KMS-11 (cell line): ENCODE results near the gene TM4SF1.

ENCODE experiments used
- H2AFZ ChIP-seq: fragments of 200-600 bp; sonication (generic); 2 replicates; pipeline ENCODE4 v1.6.1; 2016; ENCODE audit warnings: antibody characterized with exemption, mixed run types, low read depth
- H3K27ac ChIP-seq: fragments of 200-600 bp; sonication (generic); 2 replicates; pipeline ENCODE4 v1.6.1; 2016; ENCODE audit warnings: mild to moderate bottlenecking, mixed run types
- H3K27me3 ChIP-seq: fragments of 200-600 bp; sonication (generic); 2 replicates; pipeline ENCODE4 v1.6.1; 2017; ENCODE audit warnings: mild to moderate bottlenecking, low read depth, mixed run types, moderate library complexity; ENCODE audit not compliant: insufficient read depth
- H3K36me3 ChIP-seq: fragments of 200-600 bp; sonication (generic); 2 replicates; pipeline ENCODE4 v1.6.1; 2017; ENCODE audit warnings: mild to moderate bottlenecking, mixed run types; ENCODE audit not compliant: insufficient read depth
- H3K4me1 ChIP-seq: fragments of 200-600 bp; sonication (generic); 2 replicates; pipeline ENCODE4 v1.6.1; 2016; ENCODE audit warnings: mild to moderate bottlenecking, low read depth, mixed run types; ENCODE audit not compliant: poor library complexity, severe bottlenecking
- H3K4me2 ChIP-seq: fragments of 200-600 bp; sonication (generic); 2 replicates; pipeline ENCODE4 v1.7.0; 2016; ENCODE audit warnings: mild to moderate bottlenecking, mixed run types
- H3K4me3 ChIP-seq: fragments of 200-600 bp; sonication (generic); IDR thresholded peaks from 2 replicates; pipeline ENCODE4 v1.6.1; 2017; ENCODE audit warnings: low read depth, low read length, mixed read lengths; ENCODE audit not compliant: insufficient read depth
- H3K79me2 ChIP-seq: fragments of 200-600 bp; sonication (generic); 2 replicates; pipeline ENCODE4 v1.6.1; 2016; ENCODE audit warnings: low read depth, mixed run types; ENCODE audit not compliant: insufficient read depth
- H3K9ac ChIP-seq: fragments of 200-600 bp; sonication (generic); 2 replicates; pipeline ENCODE4 v1.6.1; 2016; ENCODE audit warnings: mild to moderate bottlenecking, mixed run types
- H4K20me1 ChIP-seq: fragments of 200-600 bp; sonication (generic); 2 replicates; pipeline ENCODE4 v1.6.1; 2016; ENCODE audit warnings: mild to moderate bottlenecking, mixed run types; ENCODE audit not compliant: insufficient read depth
- TF ChIP-seq, protein P1 (sequence below): fragments of 200-600 bp; sonication (generic); conservative IDR thresholded peaks from 2 replicates; pipeline ENCODE4 v1.6.1; 2017; ENCODE audit warnings: low read depth, mild to moderate bottlenecking, antibody characterized with exemption, low read length, moderate library complexity, mixed read lengths

TM4SF1 gene

DNA sequence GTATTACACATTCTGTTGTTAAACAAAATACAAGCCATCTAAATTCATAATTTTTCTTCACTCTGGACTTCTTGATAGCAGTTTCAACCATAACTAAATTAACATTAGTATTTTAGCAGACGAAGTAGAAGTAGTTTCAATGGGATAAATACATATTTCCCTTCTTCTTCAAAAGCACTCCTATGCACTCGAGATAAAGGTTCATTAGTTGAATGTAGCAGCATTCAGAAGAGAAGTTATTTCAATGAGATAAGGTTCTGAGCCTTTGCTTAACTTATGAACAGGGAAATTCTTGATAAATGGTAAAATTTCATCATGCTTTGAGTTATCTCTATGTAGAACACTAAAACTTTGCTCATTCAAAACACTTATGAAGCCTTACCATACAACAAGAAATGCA, 55.8 kb downstream of the TM4SF1 start:
- Histone ChIP-seq H3K4me3 (no peak overlapping the region), H2AFZ (no peak overlapping the region), H4K20me1 (no peaks in the 10 kb centered on the region), H3K36me3 (no peaks in the 10 kb centered on the region), H3K4me1 (no peaks in the 10 kb centered on the region), H3K79me2 (no peaks in the 10 kb centered on the region), H3K9ac (no peak overlapping the region), H3K4me2 (no peak overlapping the region), H3K27me3 (no peaks in the 10 kb centered on the region), H3K27ac (no peak overlapping the region)
- TF ChIP-seq, protein P1, sequence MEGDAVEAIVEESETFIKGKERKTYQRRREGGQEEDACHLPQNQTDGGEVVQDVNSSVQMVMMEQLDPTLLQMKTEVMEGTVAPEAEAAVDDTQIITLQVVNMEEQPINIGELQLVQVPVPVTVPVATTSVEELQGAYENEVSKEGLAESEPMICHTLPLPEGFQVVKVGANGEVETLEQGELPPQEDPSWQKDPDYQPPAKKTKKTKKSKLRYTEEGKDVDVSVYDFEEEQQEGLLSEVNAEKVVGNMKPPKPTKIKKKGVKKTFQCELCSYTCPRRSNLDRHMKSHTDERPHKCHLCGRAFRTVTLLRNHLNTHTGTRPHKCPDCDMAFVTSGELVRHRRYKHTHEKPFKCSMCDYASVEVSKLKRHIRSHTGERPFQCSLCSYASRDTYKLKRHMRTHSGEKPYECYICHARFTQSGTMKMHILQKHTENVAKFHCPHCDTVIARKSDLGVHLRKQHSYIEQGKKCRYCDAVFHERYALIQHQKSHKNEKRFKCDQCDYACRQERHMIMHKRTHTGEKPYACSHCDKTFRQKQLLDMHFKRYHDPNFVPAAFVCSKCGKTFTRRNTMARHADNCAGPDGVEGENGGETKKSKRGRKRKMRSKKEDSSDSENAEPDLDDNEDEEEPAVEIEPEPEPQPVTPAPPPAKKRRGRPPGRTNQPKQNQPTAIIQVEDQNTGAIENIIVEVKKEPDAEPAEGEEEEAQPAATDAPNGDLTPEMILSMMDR: no peak

DNA sequence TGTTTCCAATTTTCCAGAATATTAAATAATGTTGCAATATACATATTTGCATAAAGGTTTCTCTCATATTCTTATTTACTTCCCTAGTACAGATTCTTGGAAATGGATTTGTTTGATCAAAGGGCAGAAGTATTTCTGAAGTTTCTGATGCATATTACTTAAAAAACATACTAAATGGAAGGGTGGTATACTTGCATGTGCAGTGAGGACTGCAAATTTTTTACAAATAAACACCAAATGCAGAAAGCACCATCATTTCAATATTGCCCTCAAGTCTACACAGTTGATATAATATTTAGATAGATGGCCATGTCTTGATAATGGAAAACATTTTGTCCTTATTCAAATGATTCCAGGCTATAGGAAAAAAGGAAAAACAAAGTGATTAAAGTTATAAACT, 56.3 kb downstream of the TM4SF1 start:
- Histone ChIP-seq H3K9ac (no peak overlapping the region), H3K79me2 (no peaks in the 10 kb centered on the region), H3K4me3 (no peak overlapping the region), H3K27me3 (no peaks in the 10 kb centered on the region), H3K4me2 (no peak overlapping the region), H2AFZ (no peak overlapping the region), H3K4me1 (no peaks in the 10 kb centered on the region), H3K36me3 (no peaks in the 10 kb centered on the region), H4K20me1 (no peaks in the 10 kb centered on the region), H3K27ac (no peak overlapping the region)
- TF ChIP-seq, protein P1: no peak

DNA sequence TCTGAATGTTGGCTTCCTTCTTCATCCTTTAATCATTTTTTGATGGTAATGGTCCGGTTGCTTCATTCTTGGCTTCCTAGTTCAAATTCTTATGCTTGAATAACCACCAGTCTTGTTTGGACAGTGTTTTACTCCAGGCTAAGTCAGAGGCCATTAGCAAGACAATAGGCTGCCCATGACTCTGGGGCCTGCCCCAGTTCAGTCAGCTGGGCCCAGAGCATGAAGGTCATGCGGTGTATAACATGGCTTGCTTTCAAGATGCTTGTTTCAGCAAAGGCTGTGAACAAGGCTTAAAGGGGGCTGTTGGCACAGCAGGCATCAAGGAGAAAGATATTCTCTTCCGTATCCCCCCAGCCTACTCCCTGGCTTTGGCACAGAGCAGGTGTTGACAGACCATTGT, 57.7 kb downstream of the TM4SF1 start:
- H3K27me3 ChIP-seq: no peaks in the 10 kb centered on the region
- H3K9ac ChIP-seq: no peak overlapping the region
- no peak overlapping the region for H3K27ac ChIP-seq
- H3K79me2 ChIP-seq: no peaks in the 10 kb centered on the region
- H2AFZ ChIP-seq: no peak overlapping the region
- H4K20me1 ChIP-seq: no peaks in the 10 kb centered on the region
- TF ChIP-seq, protein P1: no peak
- H3K36me3 ChIP-seq: no peaks in the 10 kb centered on the region
- no peak overlapping the region for H3K4me3 ChIP-seq
- no peak overlapping the region for H3K4me2 ChIP-seq
- H3K4me1 ChIP-seq: peaks cover 4% of the 10 kb centered on the region
